GM12878 (cell line): ENCODE results near the gene PDZD7. TPM values are rescaled to one million over a fixed set of nuclear protein-coding genes. Genes with fewer than 3 reads are reported as not detected.

Experiments
- ATAC-seq: fragments of 200-7000 bp; cut with Tn5 transposase; 3 replicates; pipeline ENCODE4 v1.9.1; 2020; ENCODE audit warnings: mild to moderate bottlenecking, moderate library complexity
- BruUV-seq: library from RNA; stranded (reverse); fragments of 400-500 nt; replicated peaks from 2 replicates; lab custom pipeline; 2021; lab: Mats Ljungman, UMichigan
- CTCF ChIA-PET: fragments of 300-600 bp; sonication (Branson Sonifier 250); formaldehyde crosslinking; extraction: SDS; loops from one replicate; lab custom pipeline; 2021; ENCODE audit warnings: inconsistent platforms; lab: Yijun Ruan, JAX
- POLR2A ChIA-PET: fragments of 350-600 bp; formaldehyde crosslinking; extraction: SDS; loops from one replicate; lab custom pipeline; 2021; ENCODE audit warnings: inconsistent platforms; lab: Charles Lee
- RAD21 ChIA-PET: fragments of 300-600 bp; sonication (Branson Sonifier 250); formaldehyde crosslinking; loops from one replicate; lab custom pipeline; 2023; ENCODE audit warnings: antibody characterized with exemption; ENCODE audit not compliant: unreplicated experiment; lab: Charles Lee
- SMC1A ChIA-PET: fragments of 300-600 bp; sonication (Branson Sonifier 250); formaldehyde crosslinking; loops from one replicate; lab custom pipeline; 2023; ENCODE audit not compliant: unreplicated experiment, uncharacterized antibody; lab: Charles Lee
- DNase-seq: peaks from one replicate; pipeline ENCODE4 v3.0.0-alpha.2; 2011; ENCODE audit warnings: low read depth, low spot score
- FAIRE-seq: peaks from 3 replicates; lab custom pipeline; 2011; peaks lifted over from hg19 to GRCh38; lab: Jason Lieb, UNC
- H2AFZ ChIP-seq: 2 replicates; pipeline ENCODE4 v1.6.0; 2011; ENCODE audit warnings: low read depth, low read length, control low read depth; ENCODE audit not compliant: control insufficient read depth
- H3K27ac ChIP-seq: 2 replicates; pipeline ENCODE4 v1.5.1; 2011; ENCODE audit warnings: control low read depth; ENCODE audit not compliant: control insufficient read depth, insufficient read depth
- H3K27me3 ChIP-seq, 2 experiments: replicated peaks in 1 of 2; 2 replicates each; pipeline versions ENCODE4 v1.6.0 to v1.6.1; 2011; ENCODE audit warnings: low read length in 1 of 2; ENCODE audit not compliant: control insufficient read depth in 2 of 2, insufficient read depth in 2 of 2
- H3K36me3 ChIP-seq, 2 experiments: 2 replicates each; pipeline ENCODE4 v1.5.1; 2011; ENCODE audit warnings: low read length in 1 of 2; ENCODE audit not compliant: control insufficient read depth in 2 of 2, insufficient read depth in 2 of 2
- H3K4me1 ChIP-seq: 2 replicates; pipeline ENCODE4 v1.6.1; 2011; ENCODE audit warnings: mild to moderate bottlenecking, low read length, moderate library complexity, mixed read lengths; ENCODE audit not compliant: control insufficient read depth, insufficient read depth
- H3K4me2 ChIP-seq: 2 replicates; pipeline ENCODE4 v1.6.0; 2011; ENCODE audit warnings: control low read depth; ENCODE audit not compliant: control insufficient read depth, insufficient read depth
- H3K4me3 ChIP-seq: fragments of 200-600 bp; sonication (generic); 2 replicates; pipeline ENCODE4 v1.5.1; 2016
- H3K79me2 ChIP-seq: 2 replicates; pipeline ENCODE4 v1.6.0; 2011; ENCODE audit warnings: low read length; ENCODE audit not compliant: control insufficient read depth, insufficient read depth
- H3K9ac ChIP-seq: 2 replicates; pipeline ENCODE4 v1.8.0; 2011; ENCODE audit warnings: low read length, control low read depth, mixed read lengths; ENCODE audit not compliant: control insufficient read depth, insufficient read depth
- H3K9me3 ChIP-seq: replicated peaks from 3 replicates; pipeline ENCODE4 v1.5.1; 2011; ENCODE audit warnings: mild to moderate bottlenecking, low read length; ENCODE audit not compliant: control insufficient read depth, insufficient read depth
- H4K20me1 ChIP-seq: 2 replicates; pipeline ENCODE4 v1.6.0; 2011; ENCODE audit not compliant: control insufficient read depth, insufficient read depth
- BACH1 ChIP-seq: fragments of 450-650 bp; IDR thresholded peaks from 2 replicates; pipeline ENCODE4 v1.6.1; 2017; ENCODE audit warnings: mild to moderate bottlenecking, borderline replicate concordance
- BRCA1 ChIP-seq: IDR thresholded peaks from 2 replicates; pipeline ENCODE4 v1.6.1; 2011; ENCODE audit warnings: low read depth, low read length, improper control_type of control experiment
- CHD4 ChIP-seq: fragments of 200-600 bp; sonication (generic); IDR thresholded peaks from 2 replicates; pipeline ENCODE4 v1.6.1; 2016; ENCODE audit warnings: mild to moderate bottlenecking
- EP300 ChIP-seq, 2 experiments: fragments of 150-350 bp in 1 of 2; IDR thresholded peaks; 2 replicates each; pipeline ENCODE4 v1.6.1; 2011 to 2012; ENCODE audit warnings: low read depth in 2 of 2, low read length in 2 of 2, borderline replicate concordance in 1 of 2, improper control_type of control experiment in 1 of 2, inconsistent platforms in 1 of 2; ENCODE audit not compliant: control insufficient read depth in 1 of 2
- FOXM1 ChIP-seq: IDR thresholded peaks from 2 replicates; pipeline ENCODE4 v1.6.1; 2012; ENCODE audit warnings: low read depth, mild to moderate bottlenecking, inconsistent platforms, low read length, moderate library complexity
- KDM1A ChIP-seq: fragments of 200-600 bp; sonication (generic); IDR thresholded peaks from 2 replicates; pipeline ENCODE4 v1.6.1; 2016; ENCODE audit warnings: borderline replicate concordance
- SIX5 ChIP-seq: IDR thresholded peaks from 2 replicates; pipeline ENCODE4 v1.6.1; 2011; ENCODE audit warnings: mild to moderate bottlenecking, low read depth, low read length, moderate library complexity; ENCODE audit not compliant: severe bottlenecking
- SMAD5 ChIP-seq: IDR thresholded peaks from 2 replicates; pipeline ENCODE4 v1.6.1; 2016; ENCODE audit warnings: antibody characterized with exemption, low read depth
- TARDBP ChIP-seq: IDR thresholded peaks from 2 replicates; pipeline ENCODE4 v1.6.1; 2016; ENCODE audit warnings: borderline replicate concordance
- ZNF24 ChIP-seq: fragments of 450-650 bp; IDR thresholded peaks from 2 replicates; pipeline ENCODE4 v1.6.1; 2017; ENCODE audit warnings: antibody characterized with exemption, mild to moderate bottlenecking
- WGBS: methylation state at CpG from one replicate; pipeline ENCODE4 v1.1.6; 2016; ENCODE audit warnings: low lambda C conversion rate; ENCODE audit not compliant: insufficient replicate concordance, insufficient coverage; ENCODE audit errors: missing lambda C conversion rate; 5-methylcytosine and 5-hydroxymethylcytosine counted together
- in situ Hi-C: fragments of 300-500 bp; cut with MboI; formaldehyde crosslinking; loops from 9 replicates; pipeline ENCODE4 v1.14.3; 2018; ENCODE audit warnings: mixed read lengths
- intact Hi-C: fragments of 100-400 bp; cut with micrococcal nuclease; formaldehyde crosslinking; loops from one replicate; pipeline ENCODE4 v1.14.2; 2022; ENCODE audit not compliant: unreplicated experiment
- polyA plus RNA-seq, 11 experiments: library from polyadenylated mRNA; depleted of rRNA in 4 of 11; unstranded in 6 of 11; stranded (reverse) in 5 of 11; fragments of >200 nt; fragmentation: Nextera tagmentation in 4 of 11; fragmentation: Illumina TruSeq in 1 of 11; extraction: Ambion mirVana in 4 of 11; extraction: Trizol in 1 of 11; gene quantifications; 1 replicate in 1 of 11; 2 replicates in 10 of 11; pipeline versions ENCODE4 v1.2.1 to v1.2.3, GENCODE V29; 2011 to 2016; ENCODE audit warnings: inconsistent platforms in 2 of 11, missing spikeins in 2 of 11, low read depth in 1 of 11
- total RNA-seq, 4 experiments: library from RNA; depleted of rRNA in 3 of 4; stranded (reverse); fragments of >200 nt in 3 of 4; fragmentation: Illumina TruSeq in 1 of 4; extraction: Trizol in 1 of 4; gene quantifications; 2 replicates each; pipeline versions ENCODE4 v1.2.1 to v1.2.3, GENCODE V29; 2013 to 2021
- TF ChIP-seq, protein P1 (sequence below): fragments of 450-650 bp; IDR thresholded peaks from 2 replicates; pipeline ENCODE4 v1.6.1; 2016; ENCODE audit warnings: mild to moderate bottlenecking, moderate library complexity, borderline replicate concordance

PDZD7 gene
- total and polyA plus RNA-seq, 10 of the 15 experiments (the other 5 are each of a cell fraction or from before 2014, with no cell fraction given): 0.01 to 0.20 (median 0.03) TPM; not detected in 7

GRCh38 chr10:100984672-100985177 lies 46.2 kb downstream of the PDZD7 start:
- in situ Hi-C loops: no loop called here

GRCh38 chr10:100983868-100984671 lies 46.9 kb downstream of the PDZD7 start:
- Histone ChIP-seq H2AFZ (no peak overlapping the region), H3K36me3 (peaks cover 0 to 3% of the 10 kb centered on the region in 2 experiments; a peak in 2 of 4 replicates), H3K4me2 (no peak overlapping the region), H3K79me2 (peaks cover 28% of the 10 kb centered on the region), H3K9ac (no peak overlapping the region), H3K9me3 (no peaks in the 10 kb centered on the region), H3K27me3 (no peaks in the 10 kb centered on the region), H3K27ac (no peak overlapping the region), H3K4me3 (no peak overlapping the region), H3K4me1 (peaks cover 16% of the 10 kb centered on the region), H4K20me1 (no peaks in the 10 kb centered on the region)
- intact Hi-C loops (no loop called here), in situ Hi-C loops (no loop called here)
- no TSS peak for BruUV-seq
- ATAC-seq: no peak
- 97% methylated on average over 8 of the region's 13 CpGs for WGBS
- POLR2A ChIA-PET: interaction anchor here (1.3 kb wide), 1 partner anchor 71 kb away, joined by 3 read pairs; the partner anchor contains the start of gene SLF2
- no peak for DNase-seq
- SMC1A ChIA-PET: no interaction called here
- CTCF ChIA-PET: interaction anchor here (3.3 to 5.5 kb wide), 2 partner anchors 13 to 31 kb away, joined by 15 to 42 read pairs; no protein-coding TSS in a partner anchor
- RAD21 ChIA-PET: interaction anchor here (2.1 kb wide), 1 partner anchor 14 kb away, joined by 11 read pairs; no protein-coding TSS in a partner anchor
- no peak for FAIRE-seq
- TF ChIP-seq, protein P1, sequence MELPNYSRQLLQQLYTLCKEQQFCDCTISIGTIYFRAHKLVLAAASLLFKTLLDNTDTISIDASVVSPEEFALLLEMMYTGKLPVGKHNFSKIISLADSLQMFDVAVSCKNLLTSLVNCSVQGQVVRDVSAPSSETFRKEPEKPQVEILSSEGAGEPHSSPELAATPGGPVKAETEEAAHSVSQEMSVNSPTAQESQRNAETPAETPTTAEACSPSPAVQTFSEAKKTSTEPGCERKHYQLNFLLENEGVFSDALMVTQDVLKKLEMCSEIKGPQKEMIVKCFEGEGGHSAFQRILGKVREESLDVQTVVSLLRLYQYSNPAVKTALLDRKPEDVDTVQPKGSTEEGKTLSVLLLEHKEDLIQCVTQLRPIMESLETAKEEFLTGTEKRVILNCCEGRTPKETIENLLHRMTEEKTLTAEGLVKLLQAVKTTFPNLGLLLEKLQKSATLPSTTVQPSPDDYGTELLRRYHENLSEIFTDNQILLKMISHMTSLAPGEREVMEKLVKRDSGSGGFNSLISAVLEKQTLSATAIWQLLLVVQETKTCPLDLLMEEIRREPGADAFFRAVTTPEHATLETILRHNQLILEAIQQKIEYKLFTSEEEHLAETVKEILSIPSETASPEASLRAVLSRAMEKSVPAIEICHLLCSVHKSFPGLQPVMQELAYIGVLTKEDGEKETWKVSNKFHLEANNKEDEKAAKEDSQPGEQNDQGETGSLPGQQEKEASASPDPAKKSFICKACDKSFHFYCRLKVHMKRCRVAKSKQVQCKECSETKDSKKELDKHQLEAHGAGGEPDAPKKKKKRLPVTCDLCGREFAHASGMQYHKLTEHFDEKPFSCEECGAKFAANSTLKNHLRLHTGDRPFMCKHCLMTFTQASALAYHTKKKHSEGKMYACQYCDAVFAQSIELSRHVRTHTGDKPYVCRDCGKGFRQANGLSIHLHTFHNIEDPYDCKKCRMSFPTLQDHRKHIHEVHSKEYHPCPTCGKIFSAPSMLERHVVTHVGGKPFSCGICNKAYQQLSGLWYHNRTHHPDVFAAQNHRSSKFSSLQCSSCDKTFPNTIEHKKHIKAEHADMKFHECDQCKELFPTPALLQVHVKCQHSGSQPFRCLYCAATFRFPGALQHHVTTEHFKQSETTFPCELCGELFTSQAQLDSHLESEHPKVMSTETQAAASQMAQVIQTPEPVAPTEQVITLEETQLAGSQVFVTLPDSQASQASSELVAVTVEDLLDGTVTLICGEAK: no peak
- TF ChIP-seq TARDBP: no peak
- no peak for TF ChIP-seq BACH1
- TF ChIP-seq ZNF24: no peak
- TF ChIP-seq KDM1A: no peak
- TF ChIP-seq SIX5: no peak

More at GRCh38 chr10:100984672-100985177, 46.2 kb downstream of the PDZD7 start:
- DNase-seq (no peak), ATAC-seq (no peak), FAIRE-seq (no peak)
- H3K27ac ChIP-seq: no peak overlapping the region
- WGBS: 66% methylated on average over 2 of the region's 2 CpGs
- no peaks in the 10 kb centered on the region for H3K9me3 ChIP-seq
- H3K4me2 ChIP-seq: no peak overlapping the region
- CTCF ChIA-PET: interaction anchor here (0.9 to 5.5 kb wide), 5 partner anchors 10 to 449 kb away, joined by 3 to 42 read pairs (median 4); partner anchors contain the start of gene HIF1AN
- BruUV-seq: no TSS peak
- RAD21 ChIA-PET: interaction anchor here (2.1 kb wide), 1 partner anchor 13 kb away, joined by 11 read pairs; no protein-coding TSS in a partner anchor
- no peaks in the 10 kb centered on the region for H4K20me1 ChIP-seq
- SMC1A ChIA-PET: no interaction called here
- H3K4me1 ChIP-seq: peaks cover 16% of the 10 kb centered on the region
- H3K27me3 ChIP-seq: no peaks in the 10 kb centered on the region
- no peak for TF ChIP-seq EP300 (IDR thresholded peaks at IDR 0.05; ENCODE audit: borderline replicate concordance in 1 of 2, control insufficient read depth in 1 of 2, low read depth in 2 of 2, low read length in 2 of 2)
- TF ChIP-seq FOXM1: no peak
- TF ChIP-seq BRCA1: no peak
- TF ChIP-seq SMAD5: no peak
- no peak for TF ChIP-seq CHD4
- no peak overlapping the region for H3K9ac ChIP-seq
- POLR2A ChIA-PET: interaction anchor here (0.6 to 2.8 kb wide), 7 partner anchors 13 to 939 kb away, joined by 3 to 23 read pairs (median 3); partner anchors contain the start of genes LZTS2, SEMA4G and SLF2
- H3K4me3 ChIP-seq: no peak overlapping the region
- H2AFZ ChIP-seq: no peak overlapping the region
- H3K36me3 ChIP-seq: peaks cover 2 to 4% of the 10 kb centered on the region in 2 experiments; a peak in 2 of 4 replicates
- intact Hi-C loops: no loop called here
- H3K79me2 ChIP-seq: peaks cover 34% of the 10 kb centered on the region
